HG03442 (cell line): ENCODE data around the gene HAPLN2.
"Not testable (repeated sequence)": the region's sequence is repeated elsewhere in the genome, so short reads cannot be mapped to it uniquely, and the experiment has no call there.

Experiments
- ATAC-seq: cut with Tn5 transposase; IDR thresholded peaks from one replicate; pipeline ENCODE4 v1.9.1; 2021; ENCODE audit warnings: mild to moderate bottlenecking, moderate library complexity; ENCODE audit not compliant: unreplicated experiment

HAPLN2 gene

GRCh38 chr1:156591432-156592157 is 27.6 kb upstream of the HAPLN2 start, which contains the start of gene NAXE:
TSS of gene NAXE (plus strand) at chr1:156591776. CDS start at chr1:156591805, 29 bp downstream.
- peak; percentile 82 for ATAC-seq

- ATAC-seq = peak; percentile 14
These were observed 26.9 kb upstream of the HAPLN2 start for GRCh38 chr1:156592158-156592909.

GRCh38 chr1:156592910-156593660 is 26.1 kb upstream of the HAPLN2 start:
- ATAC-seq = no peak

GRCh38 chr1:156593661-156593989 is 25.6 kb upstream of the HAPLN2 start:
- no peak for ATAC-seq

GRCh38 chr1:156594190-156594589 is 25.0 kb upstream of the HAPLN2 start:
- ATAC-seq = no peak

GRCh38 chr1:156595016-156595415 is 24.2 kb upstream of the HAPLN2 start:
- no peak for ATAC-seq

GRCh38 chr1:156596426-156596825 is 22.8 kb upstream of the HAPLN2 start:
- ATAC-seq = no peak

- ATAC-seq = no peak
These were observed 21.1 kb upstream of the HAPLN2 start for GRCh38 chr1:156598125-156598524.

- ATAC-seq = no peak
These were observed 20.3 kb upstream of the HAPLN2 start for GRCh38 chr1:156598731-156599432.

- ATAC-seq = no peak
These were observed 19.4 kb upstream of the HAPLN2 start for GRCh38 chr1:156599811-156600210.

- no peak for ATAC-seq
These were observed 18.5 kb upstream of the HAPLN2 start for GRCh38 chr1:156600733-156601121.

GRCh38 chr1:156601122-156601830 is 17.9 kb upstream of the HAPLN2 start, which contains the start of gene GPATCH4:
TSS of gene GPATCH4 (minus strand) at chr1:156601479.
- ATAC-seq = no peak

GRCh38 chr1:156601892-156602291 is 17.3 kb upstream of the HAPLN2 start:
- no peak for ATAC-seq

- ATAC-seq = no peak
These were observed 16.6 kb upstream of the HAPLN2 start for GRCh38 chr1:156602557-156602993.

- not testable (repeated sequence) for ATAC-seq
These were observed 11.9 kb upstream of the HAPLN2 start for GRCh38 chr1:156607344-156607743.

GRCh38 chr1:156608036-156608674 is 11.1 kb upstream of the HAPLN2 start:
- peak; percentile 64 for ATAC-seq

GRCh38 chr1:156608981-156609380 is 10.2 kb upstream of the HAPLN2 start:
- no peak for ATAC-seq

GRCh38 chr1:156610072-156610471 is 9.1 kb upstream of the HAPLN2 start:
- ATAC-seq = not testable (repeated sequence)

- ATAC-seq = no peak
These were observed 6.5 kb upstream of the HAPLN2 start for GRCh38 chr1:156612666-156613065.

GRCh38 chr1:156615946-156616345 is 3.3 kb upstream of the HAPLN2 start:
- ATAC-seq = no peak
